Measurements from ENCODE around the gene SWSAP1.

DNA sequence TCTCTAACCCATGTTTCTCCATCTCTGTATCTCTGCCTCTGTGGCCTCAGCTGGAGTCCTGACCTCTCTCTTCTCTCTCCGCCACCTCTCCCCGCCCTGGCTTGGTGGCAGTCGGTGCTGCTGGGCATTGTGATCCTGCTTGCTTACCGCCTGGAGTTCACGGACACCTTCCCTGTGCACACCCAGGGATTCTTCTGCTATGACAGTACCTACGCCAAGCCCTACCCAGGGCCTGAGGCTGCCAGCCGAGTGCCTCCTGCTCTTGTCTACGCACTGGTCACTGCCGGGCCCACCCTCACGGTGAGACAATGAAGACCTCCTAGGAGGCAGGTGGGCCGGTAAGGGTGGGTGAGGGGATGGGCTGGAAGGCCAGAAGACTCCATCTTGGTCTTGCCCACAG lies 15.0 kb upstream of the SWSAP1 start:
- no peak for TF ChIP-seq EZH2 (IDR thresholded peaks at IDR 0.05; ENCODE audit: borderline replicate concordance, low read length)
- TF ChIP-seq, protein P1, sequence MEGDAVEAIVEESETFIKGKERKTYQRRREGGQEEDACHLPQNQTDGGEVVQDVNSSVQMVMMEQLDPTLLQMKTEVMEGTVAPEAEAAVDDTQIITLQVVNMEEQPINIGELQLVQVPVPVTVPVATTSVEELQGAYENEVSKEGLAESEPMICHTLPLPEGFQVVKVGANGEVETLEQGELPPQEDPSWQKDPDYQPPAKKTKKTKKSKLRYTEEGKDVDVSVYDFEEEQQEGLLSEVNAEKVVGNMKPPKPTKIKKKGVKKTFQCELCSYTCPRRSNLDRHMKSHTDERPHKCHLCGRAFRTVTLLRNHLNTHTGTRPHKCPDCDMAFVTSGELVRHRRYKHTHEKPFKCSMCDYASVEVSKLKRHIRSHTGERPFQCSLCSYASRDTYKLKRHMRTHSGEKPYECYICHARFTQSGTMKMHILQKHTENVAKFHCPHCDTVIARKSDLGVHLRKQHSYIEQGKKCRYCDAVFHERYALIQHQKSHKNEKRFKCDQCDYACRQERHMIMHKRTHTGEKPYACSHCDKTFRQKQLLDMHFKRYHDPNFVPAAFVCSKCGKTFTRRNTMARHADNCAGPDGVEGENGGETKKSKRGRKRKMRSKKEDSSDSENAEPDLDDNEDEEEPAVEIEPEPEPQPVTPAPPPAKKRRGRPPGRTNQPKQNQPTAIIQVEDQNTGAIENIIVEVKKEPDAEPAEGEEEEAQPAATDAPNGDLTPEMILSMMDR (IDR thresholded peaks at IDR 0.05; ENCODE audit: low read length), result no peak
